Stimulated activated CD8-positive, alpha-beta memory T cell treated with anti-CD3 and anti-CD28 coated beads, Interleukin-2, amount 100 ng/mL, for 48 hours (primary cell): ENCODE data around the gene ERICH6B.

Experiments
- DNase-seq, 2 donors: peaks; one replicate each; pipeline ENCODE4 v3.0.0-alpha.2; 2020; ENCODE audit warnings: low read depth in 2 of 2

The ERICH6B gene

GRCh38 chr13:45542391-45542790, 73.1 kb downstream of the ERICH6B start:
- no peak for DNase-seq

GRCh38 chr13:45541806-45542205, 73.7 kb downstream of the ERICH6B start:
- DNase-seq = no peak

GRCh38 chr13:45540864-45541263, 74.7 kb downstream of the ERICH6B start:
- no peak for DNase-seq

- DNase-seq = no peak
Observed at GRCh38 chr13:45540195-45540594, 75.3 kb downstream of the ERICH6B start.

DNA sequence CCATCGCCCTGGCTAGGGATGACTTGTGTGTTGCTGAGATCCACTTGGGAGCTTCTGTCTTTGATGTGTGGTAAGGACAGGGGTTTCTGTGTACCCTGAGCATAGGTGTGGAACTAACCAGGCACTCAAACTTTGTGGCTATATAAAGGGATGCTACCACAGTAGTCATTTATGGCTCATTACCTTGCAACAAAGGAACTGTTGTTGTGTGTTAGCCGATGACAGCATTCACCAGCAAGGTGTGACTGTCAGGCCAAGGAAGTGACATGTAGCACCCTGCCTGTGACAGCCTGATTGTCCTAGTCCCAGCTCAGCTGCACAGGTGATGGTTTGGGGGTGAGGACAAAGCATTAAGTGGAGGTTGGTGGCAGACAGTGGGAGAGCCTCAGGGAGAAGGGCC, 77.2 kb downstream of the ERICH6B start:
- DNase-seq = no peak

GRCh38 chr13:45537516-45537915, 78.0 kb downstream of the ERICH6B start:
- DNase-seq = no peak

- no peak for DNase-seq
Observed at GRCh38 chr13:45536224-45536623, 79.3 kb downstream of the ERICH6B start.

- DNase-seq = no peak
Observed at GRCh38 chr13:45534604-45535003, 80.9 kb downstream of the ERICH6B start.

- no peak for DNase-seq
Observed at GRCh38 chr13:45529758-45530157, 85.8 kb downstream of the ERICH6B start.

GRCh38 chr13:45527699-45528462, 87.7 kb downstream of the ERICH6B start:
- no peak for DNase-seq

DNA sequence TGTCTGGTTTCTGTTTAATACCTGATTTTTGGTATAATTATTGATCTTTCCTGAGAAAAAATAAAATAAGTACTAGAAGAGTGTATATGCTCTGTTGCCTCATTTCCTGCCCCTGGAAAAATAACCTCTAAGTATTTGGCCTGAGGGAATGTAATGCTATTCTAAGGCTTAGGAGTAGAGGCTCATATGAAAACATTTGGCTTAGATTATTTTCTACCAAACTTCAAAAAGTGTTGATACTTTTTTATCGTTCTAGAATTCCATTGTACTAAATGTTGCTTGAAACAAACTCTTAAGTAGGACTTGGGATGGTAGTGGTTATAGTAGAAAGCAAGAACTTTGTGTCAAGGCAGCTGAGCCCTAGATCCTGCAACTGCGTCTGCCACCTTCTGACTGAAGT, 93.0 kb downstream of the ERICH6B start:
- no peak for DNase-seq

DNA sequence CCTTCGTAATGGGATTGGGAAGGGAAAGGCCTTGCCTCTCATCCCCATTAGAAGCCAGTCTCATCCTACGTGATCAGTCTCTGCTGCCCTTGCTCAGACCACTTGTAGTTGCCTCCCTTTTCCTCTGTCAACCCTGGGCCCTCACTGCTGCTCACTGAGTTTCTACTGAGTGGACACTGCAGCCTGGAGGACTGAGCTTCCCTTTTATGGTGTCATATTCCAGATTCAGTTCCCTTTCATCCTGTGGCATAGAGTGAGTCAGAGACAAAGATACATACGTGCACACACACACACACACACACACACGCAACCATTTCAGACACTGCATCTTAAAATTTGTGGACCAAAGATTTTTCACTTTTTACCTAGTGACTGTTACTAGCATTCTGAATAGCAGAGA, 94.2 kb downstream of the ERICH6B start:
- no peak for DNase-seq

GRCh38 chr13:45519493-45519892, 96.0 kb downstream of the ERICH6B start:
- DNase-seq = no peak

- no peak for DNase-seq
Observed at GRCh38 chr13:45518525-45519245, 96.9 kb downstream of the ERICH6B start.

- no peak for DNase-seq
Observed at GRCh38 chr13:45516757-45517156, 98.8 kb downstream of the ERICH6B start.

DNA sequence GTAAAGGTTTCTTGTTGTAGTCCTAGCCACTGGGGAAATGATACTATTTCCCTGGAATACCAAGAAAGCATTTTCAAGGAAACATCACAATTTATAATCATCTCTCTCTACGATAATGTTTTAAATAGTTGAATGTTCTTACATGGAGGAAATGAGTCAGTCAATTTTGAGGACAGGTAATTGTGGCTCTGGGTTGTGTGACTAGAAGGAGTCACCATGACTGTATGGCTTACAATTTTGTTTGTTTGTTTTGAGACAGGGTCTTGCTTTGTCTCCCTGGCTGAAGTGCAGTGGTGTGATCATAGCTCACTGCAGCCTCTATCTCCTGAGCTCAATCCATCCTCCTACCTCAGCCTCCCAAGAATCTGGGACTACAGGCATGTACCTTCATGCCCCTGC, 103.4 kb downstream of the ERICH6B start:
- no peak for DNase-seq

- DNase-seq = no peak
Observed at GRCh38 chr13:45511310-45512097, 104.0 kb downstream of the ERICH6B start.

DNA sequence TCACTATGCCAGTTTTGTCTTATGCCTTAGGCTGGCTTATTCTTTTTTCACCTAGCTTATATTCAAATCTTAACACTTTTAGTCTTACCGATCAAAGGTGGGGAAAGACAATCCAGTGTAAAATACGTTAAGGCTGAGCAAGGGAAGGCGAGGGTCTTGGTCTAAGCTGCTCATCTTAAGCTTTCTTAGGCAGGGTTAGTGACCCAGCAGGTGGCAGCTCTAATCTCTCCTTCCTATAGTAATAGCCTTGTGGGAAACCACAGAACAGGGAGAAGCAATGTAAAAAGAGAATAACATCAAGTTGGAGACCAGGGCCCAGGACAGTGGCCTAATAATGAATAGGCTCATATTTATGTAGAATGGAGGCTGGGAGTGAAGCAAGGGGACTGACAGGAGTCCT, 104.9 kb downstream of the ERICH6B start:
- DNase-seq = no peak

DNA sequence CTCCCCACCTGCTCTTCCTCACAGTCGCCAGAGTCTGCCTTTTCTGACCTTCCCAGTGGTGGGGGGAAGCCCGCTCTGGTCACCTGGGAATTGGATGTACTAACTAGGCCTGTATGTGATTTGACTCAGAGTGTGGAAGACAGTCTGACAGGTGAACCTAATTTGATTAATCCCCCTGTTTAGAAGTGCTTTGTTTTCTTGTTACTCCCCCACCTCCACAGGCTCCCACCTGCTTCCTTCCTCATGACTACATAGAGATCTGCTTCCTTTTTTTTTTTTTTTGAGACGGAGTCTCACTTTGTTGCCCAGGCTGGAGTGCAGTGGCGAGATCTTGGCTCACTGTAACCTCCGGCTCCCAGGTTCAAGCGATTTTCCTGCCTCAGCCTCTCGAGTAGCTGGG, 106.8 kb downstream of the ERICH6B start:
- no peak for DNase-seq

DNA sequence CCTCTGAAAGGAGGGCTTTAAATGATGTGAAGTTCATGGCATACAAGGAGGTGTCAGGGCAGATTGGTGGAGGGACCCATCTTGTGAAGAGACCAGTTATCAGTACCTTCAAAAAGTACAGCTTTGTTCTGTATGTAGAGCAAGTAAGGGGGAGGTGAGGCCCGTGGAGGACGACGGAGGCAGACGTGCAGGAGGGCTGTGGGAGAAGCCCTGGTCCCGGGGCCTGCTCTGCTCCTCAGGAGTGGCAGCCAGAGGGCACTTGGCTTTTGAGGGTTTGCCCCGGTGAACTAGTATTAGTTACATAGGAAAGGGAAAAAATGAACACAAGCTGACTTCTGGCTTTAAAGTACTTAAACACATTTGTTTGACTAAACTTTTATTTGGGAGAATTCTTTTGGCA, 108.7 kb downstream of the ERICH6B start:
- DNase-seq = no peak

DNA sequence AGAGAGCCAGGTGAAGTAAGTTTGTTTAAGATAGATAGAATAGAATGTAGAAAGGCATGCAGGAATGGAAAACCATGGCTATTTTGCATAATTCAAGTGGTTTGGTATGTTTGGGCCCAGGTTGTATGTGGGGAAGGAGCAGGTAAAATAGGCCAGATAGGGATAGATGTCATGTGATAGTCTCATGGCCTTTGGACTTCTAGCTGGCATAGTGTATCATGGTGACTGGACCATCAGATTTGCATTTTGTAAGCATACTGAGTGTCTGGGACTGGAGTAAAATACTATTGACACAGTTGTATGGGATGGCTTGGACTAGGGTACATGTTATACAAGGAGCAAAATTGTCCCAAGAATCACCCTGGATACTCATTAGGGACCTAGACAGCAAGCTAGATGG, 111.9 kb downstream of the ERICH6B start:
- DNase-seq = no peak

DNA sequence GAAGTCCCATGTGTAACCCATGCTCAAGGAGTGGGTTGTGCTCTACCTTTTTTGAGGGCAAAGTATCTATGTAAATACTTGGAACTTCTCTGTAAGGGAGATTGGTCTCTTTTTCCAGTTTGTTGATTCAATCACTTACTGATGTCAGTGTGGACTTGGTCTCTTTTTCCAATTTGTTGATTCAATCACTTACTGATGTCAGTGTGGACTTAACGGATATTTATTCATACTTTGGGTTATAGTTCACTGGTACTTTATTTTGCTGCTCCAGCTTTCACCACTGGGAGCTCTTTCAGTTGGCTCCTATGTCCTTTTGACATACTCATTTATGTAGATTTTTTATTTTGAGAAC, 114.4 kb downstream of the ERICH6B start:
- no peak for DNase-seq
